Mammary epithelial cell (primary cell): Measurements from ENCODE around the gene UBE2H.

Experiments
- EZH2 ChIP-seq: IDR thresholded peaks from 2 replicates; pipeline ENCODE4 v1.6.1; 2012; ENCODE audit warnings: low read length, inconsistent platforms, borderline replicate concordance
- TF ChIP-seq, protein P1 (sequence below), 2 donors: IDR thresholded peaks in 1 of 2; conservative IDR thresholded peaks in 1 of 2; 2 replicates each; pipeline ENCODE4 v1.5.1; 2011 to 2012; ENCODE audit warnings: inconsistent platforms in 2 of 2, low read length in 2 of 2, mild to moderate bottlenecking in 2 of 2, control low read depth in 1 of 2, low read depth in 1 of 2; ENCODE audit not compliant: insufficient read depth in 1 of 2; ENCODE audit errors: extremely low read depth in 1 of 2

DNA sequence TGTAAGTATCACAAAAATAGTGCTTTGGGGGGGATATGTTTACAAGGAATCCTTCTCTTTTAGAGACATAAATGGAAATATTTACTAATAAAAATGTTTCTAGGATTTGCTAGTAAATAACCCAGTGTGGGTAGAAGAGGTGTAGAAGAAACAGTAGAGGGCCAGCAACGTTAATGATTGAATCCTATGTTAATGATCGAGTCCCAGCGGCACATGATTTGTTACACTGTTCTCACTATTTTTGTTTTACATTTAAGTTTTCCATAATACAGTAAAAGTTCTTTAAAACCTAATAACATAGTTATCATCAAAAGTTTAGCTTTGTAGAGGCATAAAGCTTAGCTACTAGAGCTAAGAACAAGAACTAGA, 66.0 kb downstream of the UBE2H start:
- TF ChIP-seq, protein P1, sequence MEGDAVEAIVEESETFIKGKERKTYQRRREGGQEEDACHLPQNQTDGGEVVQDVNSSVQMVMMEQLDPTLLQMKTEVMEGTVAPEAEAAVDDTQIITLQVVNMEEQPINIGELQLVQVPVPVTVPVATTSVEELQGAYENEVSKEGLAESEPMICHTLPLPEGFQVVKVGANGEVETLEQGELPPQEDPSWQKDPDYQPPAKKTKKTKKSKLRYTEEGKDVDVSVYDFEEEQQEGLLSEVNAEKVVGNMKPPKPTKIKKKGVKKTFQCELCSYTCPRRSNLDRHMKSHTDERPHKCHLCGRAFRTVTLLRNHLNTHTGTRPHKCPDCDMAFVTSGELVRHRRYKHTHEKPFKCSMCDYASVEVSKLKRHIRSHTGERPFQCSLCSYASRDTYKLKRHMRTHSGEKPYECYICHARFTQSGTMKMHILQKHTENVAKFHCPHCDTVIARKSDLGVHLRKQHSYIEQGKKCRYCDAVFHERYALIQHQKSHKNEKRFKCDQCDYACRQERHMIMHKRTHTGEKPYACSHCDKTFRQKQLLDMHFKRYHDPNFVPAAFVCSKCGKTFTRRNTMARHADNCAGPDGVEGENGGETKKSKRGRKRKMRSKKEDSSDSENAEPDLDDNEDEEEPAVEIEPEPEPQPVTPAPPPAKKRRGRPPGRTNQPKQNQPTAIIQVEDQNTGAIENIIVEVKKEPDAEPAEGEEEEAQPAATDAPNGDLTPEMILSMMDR (conservative IDR thresholded peaks at IDR 0.05 in 1 of 2, IDR thresholded peaks at IDR 0.05 in 1 of 2; ENCODE audit: extremely low read depth in 1 of 2, insufficient read depth in 1 of 2, low read depth in 1 of 2, low read length in 2 of 2) = no peak
- TF ChIP-seq EZH2 = no peak
